DOHH2 (cell line): ENCODE measurements around the gene C1orf122.

Experiments used
- H3F3A ChIP-seq: fragments of 200-600 bp; sonication (generic), shearing (Covaris generic); 2 replicates; pipeline ENCODE4 v1.6.0; 2016; ENCODE audit warnings: antibody characterized with exemption, mild to moderate bottlenecking; ENCODE audit not compliant: control insufficient read depth, insufficient read depth
- H3K27ac ChIP-seq: fragments of 200-600 bp; sonication (generic); 2 replicates; pipeline ENCODE4 v1.5.1; 2014; ENCODE audit warnings: low read depth, mild to moderate bottlenecking, low read length, moderate library complexity
- H3K27me3 ChIP-seq: fragments of 200-600 bp; sonication (generic); 2 replicates; pipeline ENCODE4 v1.6.1; 2014; ENCODE audit warnings: mild to moderate bottlenecking, low read length, mixed read lengths; ENCODE audit not compliant: control insufficient read depth
- H3K36me3 ChIP-seq: fragments of 200-600 bp; sonication (generic); 2 replicates; pipeline ENCODE4 v1.6.1; 2014; ENCODE audit warnings: mild to moderate bottlenecking, low read length, moderate library complexity, mixed read lengths; ENCODE audit not compliant: control insufficient read depth
- H3K4me1 ChIP-seq: fragments of 200-600 bp; sonication (generic); 2 replicates; pipeline ENCODE4 v1.6.1; 2014; ENCODE audit warnings: mild to moderate bottlenecking, low read length, mixed read lengths; ENCODE audit not compliant: control insufficient read depth
- H3K4me2 ChIP-seq: fragments of 200-600 bp; sonication (generic); 2 replicates; pipeline ENCODE4 v1.6.0; 2014; ENCODE audit warnings: mild to moderate bottlenecking, low read length, moderate library complexity
- H3K4me3 ChIP-seq: fragments of 200-600 bp; sonication (generic); 2 replicates; pipeline ENCODE4 v1.5.1; 2014; ENCODE audit warnings: mild to moderate bottlenecking, low read length, mixed read lengths
- H3K79me2 ChIP-seq: fragments of 200-600 bp; sonication (generic); 2 replicates; pipeline ENCODE4 v1.6.1; 2014; ENCODE audit warnings: mild to moderate bottlenecking, low read length, mixed read lengths; ENCODE audit not compliant: control insufficient read depth
- H3K9me2 ChIP-seq: fragments of 200-600 bp; sonication (generic); replicated peaks from 2 replicates; pipeline ENCODE4 v1.6.1; 2014; ENCODE audit warnings: mild to moderate bottlenecking, low read length, mixed read lengths; ENCODE audit not compliant: control insufficient read depth
- H3K9me3 ChIP-seq: fragments of 200-600 bp; sonication (generic); 2 replicates; pipeline ENCODE4 v1.6.1; 2014; ENCODE audit warnings: antibody characterized with exemption, low read length, mixed read lengths; ENCODE audit not compliant: control insufficient read depth, insufficient read depth
- H4K20me1 ChIP-seq: fragments of 200-600 bp; sonication (generic); 2 replicates; pipeline ENCODE4 v1.6.0; 2014; ENCODE audit warnings: low read depth, mild to moderate bottlenecking, antibody characterized with exemption, low read length, moderate library complexity; ENCODE audit not compliant: control insufficient read depth, insufficient read depth
- EZH2phosphoT487 ChIP-seq: fragments of 200-600 bp; sonication (generic); IDR thresholded peaks from 2 replicates; pipeline ENCODE4 v1.6.1; 2017; ENCODE audit warnings: borderline replicate concordance, mild to moderate bottlenecking, antibody characterized with exemption, low read length, moderate library complexity, mixed read lengths
- TF ChIP-seq, protein P1 (sequence below): fragments of 200-600 bp; sonication (generic); IDR thresholded peaks from one replicate; pipeline ENCODE4 v1.5.1; 2014; ENCODE audit warnings: antibody characterized with exemption, mild to moderate bottlenecking, low read depth, low read length; ENCODE audit not compliant: poor library complexity, severe bottlenecking

C1orf122 gene

DNA sequence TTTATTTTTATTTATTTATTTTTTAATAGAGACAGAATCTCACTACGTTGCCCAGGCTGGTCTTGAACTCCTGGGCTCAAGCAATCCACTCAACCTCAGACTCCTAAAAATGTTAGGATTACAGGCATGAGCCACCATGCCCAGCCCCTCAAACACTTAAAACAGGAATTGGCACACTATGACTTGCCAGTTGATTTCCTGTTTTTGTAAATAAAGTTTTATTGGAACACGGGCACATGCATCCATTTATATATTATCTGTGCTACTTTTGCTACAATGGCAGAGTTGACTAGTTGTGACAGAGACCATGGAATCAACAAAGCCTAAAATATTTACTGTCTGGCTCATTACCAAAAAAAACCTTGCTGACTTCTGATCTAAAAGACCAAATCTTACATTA lies 16.4 kb downstream of the C1orf122 start:
- H3K9me2 ChIP-seq = no peaks in the 10 kb centered on the region
- H3K4me3 ChIP-seq = no peak overlapping the region
- H3K4me1 ChIP-seq = peaks cover 15% of the 10 kb centered on the region
- H3K27ac ChIP-seq = no peak overlapping the region
- no peaks in the 10 kb centered on the region for H3K9me3 ChIP-seq
- TF ChIP-seq, protein P1, sequence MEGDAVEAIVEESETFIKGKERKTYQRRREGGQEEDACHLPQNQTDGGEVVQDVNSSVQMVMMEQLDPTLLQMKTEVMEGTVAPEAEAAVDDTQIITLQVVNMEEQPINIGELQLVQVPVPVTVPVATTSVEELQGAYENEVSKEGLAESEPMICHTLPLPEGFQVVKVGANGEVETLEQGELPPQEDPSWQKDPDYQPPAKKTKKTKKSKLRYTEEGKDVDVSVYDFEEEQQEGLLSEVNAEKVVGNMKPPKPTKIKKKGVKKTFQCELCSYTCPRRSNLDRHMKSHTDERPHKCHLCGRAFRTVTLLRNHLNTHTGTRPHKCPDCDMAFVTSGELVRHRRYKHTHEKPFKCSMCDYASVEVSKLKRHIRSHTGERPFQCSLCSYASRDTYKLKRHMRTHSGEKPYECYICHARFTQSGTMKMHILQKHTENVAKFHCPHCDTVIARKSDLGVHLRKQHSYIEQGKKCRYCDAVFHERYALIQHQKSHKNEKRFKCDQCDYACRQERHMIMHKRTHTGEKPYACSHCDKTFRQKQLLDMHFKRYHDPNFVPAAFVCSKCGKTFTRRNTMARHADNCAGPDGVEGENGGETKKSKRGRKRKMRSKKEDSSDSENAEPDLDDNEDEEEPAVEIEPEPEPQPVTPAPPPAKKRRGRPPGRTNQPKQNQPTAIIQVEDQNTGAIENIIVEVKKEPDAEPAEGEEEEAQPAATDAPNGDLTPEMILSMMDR = no peak
- no peak for TF ChIP-seq EZH2phosphoT487
- H3K4me2 ChIP-seq = no peak overlapping the region
- H3K79me2 ChIP-seq = no peaks in the 10 kb centered on the region
- H3K27me3 ChIP-seq = no peaks in the 10 kb centered on the region
- H3K36me3 ChIP-seq = peaks cover 53% of the 10 kb centered on the region
- no peaks in the 10 kb centered on the region for H4K20me1 ChIP-seq
- no peaks in the 10 kb centered on the region for H3F3A ChIP-seq

DNA sequence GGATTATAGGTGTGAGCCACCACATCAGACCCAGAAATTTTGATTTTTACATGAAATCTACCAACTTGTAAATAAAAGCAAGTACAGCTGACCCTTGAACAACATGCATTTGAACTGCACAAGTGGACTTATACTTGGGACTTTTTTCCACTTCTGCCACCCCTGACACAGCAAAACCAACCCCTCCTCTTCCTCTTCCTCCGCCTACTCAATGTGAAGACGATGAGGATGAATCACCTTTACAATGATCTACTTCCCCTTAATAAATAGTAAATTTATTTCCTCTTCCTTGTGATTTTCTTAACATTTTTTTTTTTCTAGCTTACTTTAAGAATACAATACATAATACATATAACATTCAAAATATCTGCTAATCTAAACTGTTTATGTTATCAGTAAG lies 17.9 kb downstream of the C1orf122 start:
- Histone ChIP-seq H3K79me2 (no peaks in the 10 kb centered on the region), H3K27me3 (no peaks in the 10 kb centered on the region), H3K4me1 (peaks cover 4% of the 10 kb centered on the region), H3K9me2 (no peaks in the 10 kb centered on the region), H3K4me2 (no peak overlapping the region), H3F3A (no peaks in the 10 kb centered on the region), H3K4me3 (no peak overlapping the region), H3K36me3 (peaks cover 49% of the 10 kb centered on the region), H3K9me3 (no peaks in the 10 kb centered on the region), H3K27ac (no peak overlapping the region), H4K20me1 (no peaks in the 10 kb centered on the region)
- TF ChIP-seq, protein P1 = no peak
- no peak for TF ChIP-seq EZH2phosphoT487

DNA sequence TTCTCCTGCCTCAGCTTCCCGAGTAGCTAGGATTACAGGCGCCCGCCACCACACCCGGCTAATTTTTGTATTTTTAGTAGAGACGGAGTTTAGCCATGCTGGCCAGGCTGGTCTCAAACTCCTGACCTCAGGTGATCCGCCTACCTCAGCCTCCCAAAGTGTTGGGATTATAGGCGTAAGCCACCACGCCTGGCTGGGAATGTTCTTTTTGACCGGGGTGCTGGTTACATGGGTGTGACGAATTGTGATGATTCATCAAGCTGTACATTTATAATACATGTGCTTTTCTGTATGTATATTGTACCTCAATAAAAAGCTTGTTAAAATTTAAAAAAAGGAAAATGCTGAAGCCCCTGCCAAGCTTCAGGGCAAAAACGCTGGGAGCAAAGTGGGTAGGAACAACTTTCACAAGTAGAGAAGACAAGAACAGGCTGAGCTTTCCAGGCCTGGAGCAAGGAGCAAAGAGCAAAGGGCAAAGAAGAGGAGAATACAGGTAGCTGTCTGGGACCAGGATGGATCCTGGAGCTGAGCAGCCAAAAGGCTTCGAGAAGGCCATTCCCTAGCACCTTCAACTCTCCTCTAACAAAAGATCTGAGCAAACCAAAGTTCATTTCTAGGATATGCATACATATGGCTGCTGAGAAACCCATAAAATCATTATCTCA lies 21.0 kb downstream of the C1orf122 start:
- Histone ChIP-seq H3K27me3 (no peaks in the 10 kb centered on the region), H3K36me3 (peaks cover 47% of the 10 kb centered on the region), H3K4me3 (no peak overlapping the region), H3K4me2 (no peak overlapping the region), H3K79me2 (no peaks in the 10 kb centered on the region), H3K9me2 (no peaks in the 10 kb centered on the region), H3F3A (no peaks in the 10 kb centered on the region), H4K20me1 (no peaks in the 10 kb centered on the region), H3K9me3 (no peaks in the 10 kb centered on the region), H3K4me1 (no peaks in the 10 kb centered on the region), H3K27ac (no peak overlapping the region)
- no peak for TF ChIP-seq EZH2phosphoT487
- TF ChIP-seq, protein P1 = no peak
